Activated CD4-positive, alpha-beta T cell treated with anti-CD3 and anti-CD28 coated beads, Interleukin-2, amount 50 U/mL, for 48 hours (primary cell): Measurements from ENCODE around the gene PTPN3.

ENCODE experiments used
- DNase-seq, 2 experiments: peaks; one replicate each; pipeline ENCODE4 v3.0.0-alpha.2; 2020

Gene PTPN3

DNA sequence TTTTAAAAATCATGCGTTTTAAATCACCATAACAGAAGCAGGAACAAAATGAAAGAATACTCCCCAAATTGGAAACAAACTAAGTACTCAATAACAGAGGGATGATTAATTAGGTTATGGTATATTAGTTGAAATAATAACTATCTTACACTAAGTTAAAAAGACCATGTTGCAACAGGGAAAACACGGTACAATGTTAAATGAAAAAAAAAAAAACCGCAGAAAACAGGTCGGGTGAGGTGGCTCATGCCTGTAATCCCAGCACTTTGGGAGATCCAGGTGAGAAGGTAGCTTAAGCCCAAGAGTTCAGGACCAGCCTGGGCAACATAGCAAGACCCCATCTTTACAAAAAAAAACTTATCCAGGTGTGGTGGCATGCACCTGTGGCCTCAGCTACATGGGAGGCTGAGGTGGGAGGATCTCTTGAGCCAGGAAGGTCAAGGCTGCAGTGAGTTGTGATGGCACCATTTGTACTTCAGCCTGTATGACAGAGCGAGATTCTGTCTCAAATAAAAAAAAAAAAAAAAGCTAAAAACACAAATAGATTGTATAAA lies 2.4 kb upstream of the PTPN3 start:
- no peak for DNase-seq

DNA sequence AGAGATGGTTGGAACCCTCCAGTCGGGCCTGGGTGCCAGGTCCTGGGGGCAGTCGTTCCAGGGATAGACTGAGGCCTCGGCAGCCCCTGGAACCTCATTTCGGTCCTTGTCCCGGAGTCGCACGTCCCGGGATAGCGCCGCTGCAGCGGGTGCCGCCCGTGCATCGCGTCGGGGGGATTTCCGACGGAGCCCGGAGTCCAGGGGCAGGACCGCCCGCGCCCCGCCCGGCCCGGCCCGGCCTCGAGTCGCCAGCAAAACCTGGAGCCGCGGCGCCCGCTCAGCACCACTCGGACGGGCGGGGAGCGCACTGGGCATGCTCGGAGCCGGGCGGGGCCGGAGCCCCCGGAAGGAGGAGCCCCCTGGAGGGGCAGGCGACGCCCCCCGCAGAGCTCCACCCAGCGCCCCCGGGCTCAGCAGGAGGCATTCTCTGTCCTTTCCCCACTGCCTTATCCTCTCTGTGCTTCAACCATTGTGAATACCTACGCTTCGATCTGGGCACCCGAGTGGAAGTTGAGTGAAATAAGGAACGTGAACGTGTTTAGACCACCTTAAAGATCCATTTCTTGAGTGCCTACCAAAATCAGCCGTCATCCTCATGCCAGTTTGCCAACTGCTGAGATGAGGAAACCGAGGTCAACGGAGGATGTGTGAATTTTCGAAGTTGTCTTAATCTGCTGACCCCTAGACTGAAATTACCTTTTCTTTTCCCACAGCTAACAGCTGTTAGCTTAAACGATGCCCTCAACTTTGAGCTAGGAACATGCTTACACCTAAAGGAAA lies 1.7 kb upstream of the PTPN3 start:
- no peak for DNase-seq

- no peak for DNase-seq
These were observed 1.1 kb upstream of the PTPN3 start for GRCh38 chr9:109499093-109499630.

DNA sequence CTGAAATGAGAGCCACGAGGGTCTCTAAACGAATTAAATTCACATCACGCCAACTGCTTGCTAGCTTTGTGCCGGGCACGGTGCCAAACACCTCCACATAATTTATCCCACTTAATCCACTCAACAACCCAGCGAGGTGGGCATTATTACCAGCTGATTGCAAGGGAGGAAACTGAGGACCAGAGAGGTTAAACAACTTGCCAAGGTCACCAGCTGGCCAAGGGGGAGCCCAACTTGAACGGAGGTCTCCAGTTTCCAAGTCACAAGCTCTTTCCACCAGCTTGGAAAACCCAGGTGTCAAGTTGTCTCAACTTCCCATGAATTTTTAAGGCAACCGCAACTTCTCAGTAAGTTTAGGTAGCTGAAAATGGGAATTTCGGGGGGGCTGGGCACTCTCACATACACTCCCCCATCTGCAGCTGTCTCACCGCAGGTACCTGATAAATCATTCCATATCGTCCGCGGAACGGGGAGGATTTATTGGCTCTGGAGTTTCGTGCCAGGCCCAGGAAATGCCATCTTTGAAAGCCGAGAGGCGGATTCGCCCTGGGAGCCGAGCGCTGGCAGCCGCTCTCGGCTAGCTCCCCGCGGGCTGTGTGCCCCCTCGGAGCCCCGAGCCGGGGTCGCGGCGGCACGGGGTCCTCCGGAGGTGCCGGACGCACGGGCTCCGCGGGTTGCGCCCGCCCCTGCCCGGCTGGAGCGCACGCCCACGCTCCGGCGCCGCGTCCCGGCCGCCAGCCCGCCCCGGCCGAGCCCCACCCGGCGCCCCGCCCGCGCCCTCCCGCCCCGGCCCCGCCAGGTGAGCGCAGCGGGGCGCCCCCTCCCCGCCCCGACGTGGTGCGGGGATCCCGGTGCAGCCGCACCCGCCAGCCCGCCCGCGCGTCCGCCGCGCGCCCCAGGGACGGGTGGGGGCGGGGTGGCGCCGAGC lies 617 bp downstream of the PTPN3 start:
- no peak for DNase-seq

- DNase-seq = no peak
These were observed 1.3 kb downstream of the PTPN3 start for GRCh38 chr9:109496841-109497225.

GRCh38 chr9:109496218-109496617 lies 1.9 kb downstream of the PTPN3 start:
- DNase-seq = no peak

DNA sequence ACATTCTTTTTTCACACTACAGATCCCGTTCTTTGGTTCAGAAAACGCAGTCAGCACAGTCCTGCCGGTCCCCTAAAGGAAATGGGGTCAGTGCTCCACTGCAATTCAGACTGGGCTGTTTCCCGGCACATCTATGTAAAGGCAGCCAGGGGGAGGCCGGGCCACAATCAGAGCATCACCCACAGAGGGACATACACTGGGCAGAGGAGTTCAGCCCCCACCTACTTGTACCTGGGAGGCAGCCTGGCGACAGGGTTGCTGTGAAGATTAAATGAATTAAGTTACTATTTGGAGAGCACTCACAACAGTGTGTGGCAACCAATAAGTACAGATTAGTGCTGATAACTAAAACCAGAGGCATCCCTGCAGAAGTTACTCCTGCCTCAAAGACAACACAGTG lies 4.5 kb downstream of the PTPN3 start:
- no peak for DNase-seq

GRCh38 chr9:109491590-109491989 lies 6.5 kb downstream of the PTPN3 start:
- no peak for DNase-seq

DNA sequence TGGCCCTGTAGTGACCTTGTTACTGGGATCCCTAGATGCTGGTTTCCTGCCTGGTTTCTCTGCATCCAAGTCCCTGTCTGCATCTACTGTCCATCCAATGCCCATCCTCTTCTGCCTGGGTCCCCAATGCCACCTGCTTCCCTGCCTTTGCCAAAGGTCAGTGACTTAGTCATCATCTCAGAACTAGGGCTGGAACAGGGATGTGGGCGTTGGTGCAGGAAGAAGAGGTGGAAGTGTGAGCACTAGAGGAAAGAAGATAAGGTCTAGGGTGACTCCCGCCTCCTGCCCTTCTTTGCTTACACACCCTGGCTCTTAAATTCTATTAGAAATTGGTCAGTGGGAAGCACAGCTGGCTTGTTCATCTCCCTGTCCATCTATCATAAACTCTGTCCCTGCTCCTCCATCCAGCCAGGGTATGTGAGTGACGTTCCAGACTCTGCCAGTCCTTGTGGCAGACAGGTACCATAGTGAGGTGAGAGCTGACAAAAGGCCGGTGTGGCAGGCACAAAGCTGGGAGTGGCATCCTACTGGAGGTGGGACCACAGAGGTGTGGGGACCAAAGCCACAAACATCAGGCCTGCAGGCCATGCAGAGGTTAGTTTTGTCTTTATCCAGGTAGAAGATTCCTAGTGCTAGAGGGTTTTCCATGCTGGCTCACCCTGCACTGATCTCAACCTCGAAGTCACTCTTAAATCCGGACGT lies 9.2 kb downstream of the PTPN3 start:
- no peak for DNase-seq

GRCh38 chr9:109488351-109488750 lies 9.8 kb downstream of the PTPN3 start:
- DNase-seq = no peak

DNA sequence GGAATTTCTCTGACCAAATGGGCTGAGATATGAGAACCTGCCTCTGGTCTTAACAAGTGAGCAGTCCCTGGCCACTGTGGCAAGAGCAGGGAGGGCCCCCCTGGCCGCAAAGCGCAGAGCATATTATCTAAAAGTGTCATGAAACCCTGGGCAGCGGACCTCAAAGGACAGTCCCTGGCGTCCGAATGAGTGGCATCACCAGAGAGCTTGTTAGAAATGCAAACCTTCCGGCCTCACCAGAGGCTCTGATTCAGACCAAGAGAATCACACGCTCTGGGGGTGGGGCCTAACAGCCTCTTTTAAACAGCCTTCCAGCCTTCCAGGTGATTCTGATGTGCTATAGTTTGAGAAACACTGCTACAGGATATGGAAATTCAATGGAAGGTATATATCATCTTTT lies 10.9 kb downstream of the PTPN3 start:
- DNase-seq = no peak

- no peak for DNase-seq
These were observed 14.2 kb downstream of the PTPN3 start for GRCh38 chr9:109483744-109484429.

DNA sequence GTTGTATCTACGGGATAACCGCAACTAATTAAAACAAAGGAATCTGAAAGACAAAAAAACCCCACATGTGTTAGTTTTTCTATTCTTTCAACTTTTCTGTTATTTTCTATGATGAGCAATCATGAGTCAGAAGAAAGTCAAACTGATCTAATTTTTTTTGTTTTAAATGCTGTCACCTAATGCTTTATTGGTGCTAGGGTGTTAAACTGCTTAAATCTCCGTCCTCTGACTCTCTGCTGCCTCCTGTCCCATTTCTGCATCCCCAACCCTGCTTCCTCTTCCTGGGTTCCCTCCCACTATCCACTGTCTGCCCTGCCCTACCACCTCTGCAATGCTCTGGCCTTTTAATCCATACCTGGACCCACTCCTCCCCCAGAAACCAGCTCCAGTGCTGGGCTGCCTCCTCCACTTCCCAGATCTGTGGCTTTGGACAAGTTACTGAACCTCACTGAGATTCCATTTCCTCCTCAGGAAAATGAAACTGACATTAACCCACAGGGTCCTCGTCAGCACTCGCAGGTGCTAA lies 15.7 kb downstream of the PTPN3 start:
- DNase-seq = no peak

DNA sequence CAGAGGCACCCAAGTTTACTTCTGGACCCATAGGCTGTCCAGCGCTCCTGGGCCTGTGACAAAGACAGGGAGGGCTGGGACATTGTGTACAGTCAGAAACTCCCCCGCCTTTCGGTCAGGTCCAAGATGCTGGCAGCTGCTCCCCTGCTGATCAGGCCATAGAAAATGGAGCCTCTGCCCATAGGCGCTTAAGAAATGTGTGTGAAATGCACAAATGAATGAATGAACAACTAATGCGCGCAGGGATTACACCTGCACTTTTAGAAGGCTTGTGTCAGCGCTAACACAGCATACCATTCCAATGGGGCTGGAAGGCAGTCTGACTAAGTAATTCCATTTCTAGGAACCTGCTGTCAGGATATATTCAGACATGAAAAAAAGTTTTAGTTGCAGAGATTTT lies 16.3 kb downstream of the PTPN3 start:
- no peak for DNase-seq

DNA sequence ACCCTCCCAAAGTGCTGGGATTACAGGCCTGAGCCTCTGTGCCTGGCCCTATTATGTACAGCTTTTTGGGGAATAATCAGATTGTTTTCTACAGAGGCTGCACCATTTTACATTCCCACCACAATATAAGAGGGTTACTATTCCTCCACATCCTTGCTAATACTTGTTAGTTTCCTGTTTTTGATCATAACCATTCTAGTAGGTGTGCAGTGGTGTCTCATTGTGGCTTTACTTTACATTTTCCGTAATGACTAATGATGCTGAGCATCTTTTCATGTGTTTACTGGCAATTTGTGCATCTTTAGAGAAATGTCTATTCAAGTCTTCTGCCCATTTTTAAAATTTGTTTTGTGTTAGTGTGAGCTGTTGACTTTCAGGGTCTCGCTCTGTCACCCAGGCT lies 18.3 kb downstream of the PTPN3 start:
- DNase-seq = no peak

DNA sequence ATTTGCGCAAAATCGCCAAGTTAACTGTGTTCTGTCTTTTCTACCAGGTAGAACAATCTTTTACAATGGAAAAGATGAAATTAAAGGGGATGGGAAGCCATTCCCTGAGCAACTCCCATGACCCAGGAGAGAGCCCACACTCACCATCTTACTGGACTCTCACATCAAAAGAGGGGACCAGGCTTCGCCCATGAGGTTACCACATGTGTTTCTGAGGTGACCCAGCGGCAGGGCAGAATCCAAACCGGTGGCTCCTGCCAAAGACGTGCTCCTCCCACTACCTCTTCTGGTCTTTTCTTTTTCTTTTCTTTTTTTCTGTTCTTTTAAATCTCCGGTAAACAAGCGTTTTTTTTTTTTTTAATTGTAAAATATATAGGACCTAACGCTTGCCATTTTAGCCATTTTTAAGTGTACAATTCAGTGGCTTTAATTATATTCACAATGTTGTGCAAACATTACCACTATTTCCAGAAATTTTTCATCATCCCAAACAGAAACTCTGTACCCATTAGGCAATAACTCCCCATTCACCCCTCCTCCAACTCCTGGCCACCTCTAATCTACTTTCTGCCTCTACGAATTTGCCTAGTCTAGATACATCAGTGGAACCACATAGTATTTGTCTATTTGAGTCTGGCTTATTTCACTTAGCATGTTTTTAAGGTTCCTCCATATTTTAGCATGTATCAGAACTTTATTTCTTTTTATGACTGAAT lies 19.3 kb downstream of the PTPN3 start:
- DNase-seq = no peak

DNA sequence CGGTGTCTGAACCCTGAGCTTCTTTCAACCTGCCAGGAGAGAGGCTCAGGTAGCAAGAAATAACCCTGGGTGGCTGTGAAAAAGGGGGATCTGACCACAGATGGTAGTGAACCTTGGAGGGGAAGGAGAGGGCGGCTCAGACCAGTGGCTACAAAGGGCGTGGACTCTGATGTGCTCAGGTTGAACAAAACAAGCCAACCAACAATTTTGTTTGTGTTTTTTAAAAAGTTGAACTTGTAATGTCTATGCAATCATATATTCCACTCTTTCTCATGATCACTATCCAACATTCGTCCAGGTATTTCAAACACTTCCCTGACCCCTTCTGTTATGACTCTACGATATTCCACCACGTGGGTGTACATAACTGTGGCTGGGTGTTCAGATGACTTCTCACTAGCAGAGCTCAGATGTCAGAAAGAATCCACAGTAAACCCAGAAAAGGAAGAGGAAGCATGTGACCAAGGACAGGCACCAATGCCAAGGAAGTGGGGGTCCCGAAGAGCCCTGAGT lies 20.0 kb downstream of the PTPN3 start:
- no peak for DNase-seq

DNA sequence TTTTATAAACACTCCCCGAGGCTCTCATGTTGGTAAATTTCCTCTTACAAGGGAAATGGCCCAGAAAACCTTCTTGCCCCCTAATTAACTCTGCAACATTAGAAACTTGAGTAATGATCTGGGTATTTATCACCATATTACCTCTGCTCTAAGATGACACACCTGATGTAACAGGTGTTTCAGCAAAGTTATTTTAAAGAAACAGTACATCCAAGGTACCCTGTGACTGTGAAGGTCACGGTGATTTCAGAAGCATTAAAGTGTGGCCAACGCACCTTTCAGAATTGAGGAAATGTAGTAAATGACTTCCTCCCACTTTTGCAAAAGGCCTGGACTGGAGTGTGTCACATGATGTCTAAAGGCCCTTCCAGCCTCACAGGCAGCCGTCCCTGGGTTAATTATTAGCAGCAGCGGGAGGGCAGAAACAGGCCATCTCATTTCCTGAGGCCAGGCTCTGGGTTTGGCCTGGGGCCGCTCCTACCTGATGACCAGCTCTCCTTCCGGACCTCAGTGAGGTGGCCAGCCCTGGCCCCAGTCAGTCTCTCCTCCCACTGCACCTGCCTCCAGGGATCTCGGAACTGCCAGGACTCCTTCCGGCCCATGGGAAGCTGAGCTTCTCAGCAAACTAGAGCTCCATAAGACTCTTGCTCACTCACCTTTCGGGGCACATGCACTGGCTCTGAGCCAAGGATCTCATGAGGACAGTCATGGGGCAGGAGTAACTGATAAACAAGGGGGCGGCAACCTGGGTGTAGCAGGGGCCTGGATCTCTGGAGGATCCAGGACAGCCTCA lies 20.7 kb downstream of the PTPN3 start:
- DNase-seq = no peak

DNA sequence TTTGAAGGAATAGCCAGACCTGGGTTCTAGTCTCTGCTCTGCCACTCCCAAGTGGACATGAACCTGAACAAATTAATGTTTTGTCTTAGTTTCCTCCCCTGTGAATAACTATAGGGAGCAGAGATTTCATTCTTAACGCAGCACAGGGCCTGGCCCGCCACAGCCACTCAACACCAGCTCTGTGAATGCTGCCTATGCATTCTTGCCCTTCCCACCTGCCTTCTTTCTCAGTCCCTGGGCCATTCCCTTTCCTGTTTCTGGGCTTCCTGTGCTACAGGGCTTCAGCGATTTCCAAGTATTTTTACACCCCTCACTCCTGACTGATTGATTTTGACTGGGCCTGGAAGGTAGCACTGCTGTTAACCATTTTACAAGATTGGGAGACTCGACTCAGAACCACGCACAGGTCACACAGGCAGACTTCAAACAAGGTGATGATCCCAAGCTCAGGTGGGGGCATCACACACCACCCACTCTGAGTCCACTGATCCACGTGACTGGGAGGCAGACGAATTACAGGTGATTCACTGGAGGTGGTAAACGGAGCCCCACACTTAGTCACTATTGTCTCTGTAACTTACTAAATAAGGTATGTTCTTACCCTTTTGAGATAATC lies 21.4 kb downstream of the PTPN3 start:
- DNase-seq = no peak

DNA sequence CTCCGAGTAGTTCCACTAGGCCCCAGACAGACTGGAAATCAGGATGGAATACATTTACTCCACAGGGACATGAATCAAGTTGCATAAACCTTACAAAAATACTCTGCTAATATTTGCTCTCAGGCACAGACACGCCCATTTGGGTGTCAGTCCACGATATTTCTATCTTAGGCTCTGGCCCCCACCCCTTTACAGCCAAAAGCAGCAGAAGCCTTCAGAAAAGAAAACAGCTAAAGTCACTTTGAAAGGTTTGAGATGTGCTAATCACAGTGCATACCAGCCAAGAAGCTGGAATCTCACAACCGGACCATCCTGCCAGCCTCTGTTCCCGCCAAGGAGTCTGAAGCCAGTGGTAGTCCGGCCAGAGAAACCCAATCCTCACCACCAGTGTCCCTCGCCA lies 22.6 kb downstream of the PTPN3 start:
- DNase-seq = no peak
